HUES64 (cell line): Measurements from ENCODE around the gene NFKB2.
A peak's percentile ranks its signal among the peaks of the same experiment; 100 is the strongest.

Experiments used
- H3K27ac ChIP-seq: 2 replicates; pipeline ENCODE4 v1.7.0; 2013; ENCODE audit warnings: low read depth, low read length, inconsistent platforms
- H3K27me3 ChIP-seq: 2 replicates; pipeline ENCODE4 v1.6.1; 2013; ENCODE audit warnings: mild to moderate bottlenecking, low read length; ENCODE audit not compliant: insufficient read depth
- H3K36me3 ChIP-seq: 2 replicates; pipeline ENCODE4 v1.6.1; 2013; ENCODE audit warnings: mild to moderate bottlenecking, low read length; ENCODE audit not compliant: insufficient read depth
- H3K4me1 ChIP-seq: 2 replicates; pipeline ENCODE4 v1.6.1; 2013; ENCODE audit warnings: mild to moderate bottlenecking, low read length, moderate library complexity; ENCODE audit not compliant: insufficient read depth
- H3K4me3 ChIP-seq: 2 replicates; pipeline ENCODE4 v1.5.1; 2013; ENCODE audit warnings: mild to moderate bottlenecking, low read length, moderate library complexity
- H3K9ac ChIP-seq: 2 replicates; pipeline ENCODE4 v1.6.1; 2013; ENCODE audit warnings: mild to moderate bottlenecking, low read depth, low read length
- H3K9me3 ChIP-seq: 2 replicates; pipeline ENCODE4 v1.6.1; 2013; ENCODE audit warnings: low read depth, low read length; ENCODE audit not compliant: insufficient read depth
- WGBS: fragments of 150-250, 120-280 bp; methylation state at CpG from one replicate; pipeline ENCODE4 v1.1.7; 2013; ENCODE audit warnings: missing lambda C conversion rate; 5-methylcytosine and 5-hydroxymethylcytosine counted together

NFKB2 gene

GRCh38 chr10:102401735-102402511, 6.4 kb downstream of the NFKB2 start:
- Histone ChIP-seq H3K36me3 (peaks cover 16% of the 10 kb centered on the region), H3K27ac (no peak overlapping the region), H3K4me3 (no peak overlapping the region), H3K4me1 (peaks cover 3% of the 10 kb centered on the region; the same call in 1 of the 2 replicates), H3K9me3 (no peaks in the 10 kb centered on the region), H3K27me3 (peaks cover 9% of the 10 kb centered on the region), H3K9ac (no peak overlapping the region)
- 79% methylated on average over 18 of the region's 18 CpGs for WGBS

- Histone ChIP-seq H3K9me3 (no peaks in the 10 kb centered on the region), H3K4me1 (peaks cover 3% of the 10 kb centered on the region; the same call in 1 of the 2 replicates), H3K4me3 (no peak overlapping the region), H3K9ac (no peak overlapping the region), H3K27me3 (peaks cover 13% of the 10 kb centered on the region), H3K36me3 (peaks cover 15% of the 10 kb centered on the region), H3K27ac (no peak overlapping the region)
- 96% methylated on average over 5 of the region's 5 CpGs for WGBS
Observed at GRCh38 chr10:102402512-102402896, 7.0 kb downstream of the NFKB2 start.

- Histone ChIP-seq H3K4me3 (no peak overlapping the region), H3K36me3 (peaks cover 12% of the 10 kb centered on the region), H3K27me3 (peaks cover 19% of the 10 kb centered on the region), H3K9me3 (no peaks in the 10 kb centered on the region), H3K4me1 (peaks cover 3% of the 10 kb centered on the region; the same call in 1 of the 2 replicates), H3K27ac (no peak overlapping the region), H3K9ac (no peak overlapping the region)
- 92% methylated on average over 13 of the region's 13 CpGs for WGBS
Observed at GRCh38 chr10:102403115-102403514, 7.6 kb downstream of the NFKB2 start.

GRCh38 chr10:102404361-102405107, 9.0 kb downstream of the NFKB2 start:
- Histone ChIP-seq H3K9me3 (no peaks in the 10 kb centered on the region), H3K27me3 (peaks cover 33% of the 10 kb centered on the region), H3K4me1 (peaks cover 6% of the 10 kb centered on the region; the same call in 1 of the 2 replicates), H3K9ac (no peak overlapping the region), H3K4me3 (no peak overlapping the region), H3K27ac (no peak overlapping the region), H3K36me3 (peaks cover 12% of the 10 kb centered on the region)
- 95% methylated on average over 17 of the region's 17 CpGs for whole genome bisulfite sequencing

- Histone ChIP-seq H3K4me3 (no peak overlapping the region), H3K9ac (no peak overlapping the region), H3K4me1 (peaks cover 8% of the 10 kb centered on the region; the same call in 1 of the 2 replicates), H3K27ac (no peak overlapping the region), H3K27me3 (peaks cover 34% of the 10 kb centered on the region), H3K36me3 (peaks cover 12% of the 10 kb centered on the region), H3K9me3 (no peaks in the 10 kb centered on the region)
- 92% methylated on average over 19 of the region's 19 CpGs for WGBS
Observed at GRCh38 chr10:102405108-102405571, 9.6 kb downstream of the NFKB2 start.

GRCh38 chr10:102405632-102406031, 10.1 kb downstream of the NFKB2 start:
- Histone ChIP-seq H3K27me3 (peaks cover 37% of the 10 kb centered on the region), H3K9me3 (no peaks in the 10 kb centered on the region), H3K4me3 (no peak overlapping the region), H3K4me1 (peaks cover 8% of the 10 kb centered on the region; the same call in 1 of the 2 replicates), H3K36me3 (peaks cover 12% of the 10 kb centered on the region), H3K27ac (no peak overlapping the region), H3K9ac (no peak overlapping the region)
- 90% methylated on average over 6 of the region's 6 CpGs for WGBS

GRCh38 chr10:102406815-102407214, 11.3 kb downstream of the NFKB2 start:
- no peak overlapping the region for H3K9ac ChIP-seq
- H3K4me3 ChIP-seq, result no peak overlapping the region
- WGBS, result 100% methylated on average over 2 of the region's 2 CpGs
- peaks cover 4% of the 10 kb centered on the region; the same call in 1 of the 2 replicates for H3K36me3 ChIP-seq
- no peak overlapping the region for H3K27ac ChIP-seq
- H3K9me3 ChIP-seq, result no peaks in the 10 kb centered on the region
- peaks cover 8% of the 10 kb centered on the region; the same call in 1 of the 2 replicates for H3K4me1 ChIP-seq
- H3K27me3 ChIP-seq, result peaks cover 49% of the 10 kb centered on the region

GRCh38 chr10:102407425-102408130, 12.1 kb downstream of the NFKB2 start:
- no peak overlapping the region for H3K4me3 ChIP-seq
- peaks cover 55% of the 10 kb centered on the region for H3K27me3 ChIP-seq
- H3K9me3 ChIP-seq, result no peaks in the 10 kb centered on the region
- peaks cover 8% of the 10 kb centered on the region; the same call in 1 of the 2 replicates for H3K4me1 ChIP-seq
- 87% methylated on average over 13 of the region's 13 CpGs for whole genome bisulfite sequencing
- H3K27ac ChIP-seq, result no peak overlapping the region
- 0 out of 2 replicates have a peak, but pooled peaks cover under 1% of the 10 kb centered on the region for H3K36me3 ChIP-seq
- H3K9ac ChIP-seq, result no peak overlapping the region

- peak overlapping the region; percentile 63 for H3K4me3 ChIP-seq
- H3K9me3 ChIP-seq, result no peaks in the 10 kb centered on the region
Observed at GRCh38 chr10:102408131-102408727, 12.7 kb downstream of the NFKB2 start.

GRCh38 chr10:102408728-102409603, 13.5 kb downstream of the NFKB2 start:
- Histone ChIP-seq H3K27me3 (peaks cover 55% of the 10 kb centered on the region), H3K9me3 (no peaks in the 10 kb centered on the region), H3K4me1 (peaks cover 8% of the 10 kb centered on the region; the same call in 1 of the 2 replicates), H3K27ac (no peak overlapping the region), H3K9ac (no peak overlapping the region; the same call in 1 of the 2 replicates), H3K4me3 (peak overlapping the region; percentile 63), H3K36me3 (no peaks in the 10 kb centered on the region)
- whole genome bisulfite sequencing, result 1% methylated on average over 101 of the region's 103 CpGs

More at GRCh38 chr10:102408131-102408727, 12.7 kb downstream of the NFKB2 start:
- Histone ChIP-seq H3K4me1 (peaks cover 8% of the 10 kb centered on the region; the same call in 1 of the 2 replicates), H3K27ac (no peak overlapping the region), H3K9ac (no peak overlapping the region), H3K36me3 (no peaks in the 10 kb centered on the region), H3K27me3 (peaks cover 55% of the 10 kb centered on the region)
- WGBS, result 72% methylated on average over 14 of the region's 14 CpGs
